GM19238 (cell line): Measurements from ENCODE around the gene CFAP251.
"Not testable (repeated sequence)": the region's sequence is repeated elsewhere in the genome, so short reads cannot be mapped to it uniquely, and the experiment has no call there.

Experiments used
- DNase-seq: peaks from one replicate; pipeline ENCODE4 v3.0.0; 2011; ENCODE audit warnings: low spot score; ENCODE audit not compliant: insufficient read length

The CFAP251 gene

GRCh38 chr12:121975021-121975420 is 56.6 kb downstream of the CFAP251 start:
- DNase-seq = no peak

GRCh38 chr12:121976950-121977349 is 58.6 kb downstream of the CFAP251 start:
- no peak for DNase-seq

DNA sequence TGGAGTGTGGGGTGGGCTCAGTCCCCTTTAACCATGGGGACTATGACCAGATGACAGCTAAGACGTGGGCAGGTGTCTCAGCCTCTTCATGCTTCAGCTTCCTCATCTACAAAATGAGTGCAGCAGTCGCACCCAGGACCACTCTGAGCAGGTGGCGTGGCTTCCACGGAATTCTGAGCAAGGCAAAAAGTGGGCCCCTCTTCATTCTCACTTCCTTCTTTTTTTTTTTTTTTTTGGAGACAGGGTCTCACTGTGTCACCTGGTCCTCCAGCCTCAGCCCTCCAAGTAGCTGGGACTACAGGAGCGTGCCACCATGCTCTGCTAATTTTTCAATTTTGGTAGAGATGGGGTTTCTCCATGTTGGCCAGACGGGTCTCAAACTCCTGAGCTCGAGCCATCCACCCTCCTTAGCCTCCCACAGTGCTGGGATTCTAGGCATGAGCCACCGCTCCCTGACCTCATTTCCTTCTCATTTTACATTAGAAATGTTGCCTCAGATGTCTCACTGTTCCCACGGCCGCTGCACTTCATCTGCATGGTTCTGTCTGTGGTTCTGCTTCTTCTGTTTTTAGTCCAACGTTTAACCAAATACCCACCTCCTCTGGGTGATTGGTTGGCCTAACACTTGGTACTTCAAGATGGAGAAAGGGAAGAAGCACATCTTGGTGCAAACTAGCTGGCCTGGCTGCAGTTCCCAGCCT is 61.9 kb downstream of the CFAP251 start:
- no peak for DNase-seq

- no peak for DNase-seq
Observed at GRCh38 chr12:121980892-121981272, 62.5 kb downstream of the CFAP251 start.

GRCh38 chr12:121981456-121981855 is 63.1 kb downstream of the CFAP251 start:
- no peak for DNase-seq

DNA sequence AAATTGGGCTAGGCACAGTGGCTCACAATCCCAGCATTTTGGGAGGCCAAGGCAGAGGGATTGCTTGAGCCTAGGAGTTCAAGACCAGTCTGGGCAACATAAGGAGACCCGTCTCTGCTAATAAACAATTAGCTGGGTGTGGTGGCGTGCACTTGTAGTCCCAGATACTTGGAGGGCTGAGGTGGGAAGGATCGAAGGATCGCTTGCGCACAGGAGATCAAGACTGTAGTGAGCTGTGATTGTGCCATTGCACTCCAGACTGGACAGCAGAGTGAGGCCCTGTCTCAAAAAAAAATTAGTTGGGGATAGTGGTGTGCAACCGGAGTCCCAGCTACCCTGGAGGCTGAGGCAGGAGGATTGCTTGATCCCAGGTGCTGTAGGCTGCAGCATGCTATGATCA is 64.6 kb downstream of the CFAP251 start:
- no peak for DNase-seq

DNA sequence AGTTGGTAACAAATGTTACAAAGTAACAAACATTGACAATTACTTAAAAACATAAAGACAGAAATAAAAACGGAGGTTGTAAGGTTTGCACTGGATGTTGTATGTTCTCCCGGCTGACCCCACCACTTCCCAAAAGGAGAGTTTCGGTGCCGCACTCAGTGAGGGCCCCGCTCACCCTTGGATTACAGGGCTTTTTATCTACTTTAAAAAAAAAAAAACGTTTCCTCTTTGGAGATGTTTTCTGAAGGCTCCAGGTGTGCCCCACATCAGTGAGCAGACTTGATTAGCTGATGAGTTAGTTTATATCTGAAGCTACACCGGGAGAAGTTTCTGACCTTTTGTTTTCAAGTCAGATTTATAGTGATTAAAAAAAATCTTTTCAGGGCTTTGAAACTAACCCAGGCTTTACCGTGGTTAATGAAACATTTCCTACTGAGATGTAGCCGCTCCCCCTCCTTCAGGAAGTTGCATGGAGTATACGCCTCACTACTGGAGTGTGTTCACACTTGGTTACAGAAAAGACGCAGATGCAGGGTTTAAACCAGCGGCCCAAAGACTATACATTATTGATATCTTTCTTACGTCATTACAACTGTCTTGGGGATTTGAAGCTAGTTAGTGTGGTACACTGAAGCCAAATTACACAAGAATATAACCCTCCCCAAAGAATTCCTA is 65.3 kb downstream of the CFAP251 start:
- DNase-seq = no peak

DNA sequence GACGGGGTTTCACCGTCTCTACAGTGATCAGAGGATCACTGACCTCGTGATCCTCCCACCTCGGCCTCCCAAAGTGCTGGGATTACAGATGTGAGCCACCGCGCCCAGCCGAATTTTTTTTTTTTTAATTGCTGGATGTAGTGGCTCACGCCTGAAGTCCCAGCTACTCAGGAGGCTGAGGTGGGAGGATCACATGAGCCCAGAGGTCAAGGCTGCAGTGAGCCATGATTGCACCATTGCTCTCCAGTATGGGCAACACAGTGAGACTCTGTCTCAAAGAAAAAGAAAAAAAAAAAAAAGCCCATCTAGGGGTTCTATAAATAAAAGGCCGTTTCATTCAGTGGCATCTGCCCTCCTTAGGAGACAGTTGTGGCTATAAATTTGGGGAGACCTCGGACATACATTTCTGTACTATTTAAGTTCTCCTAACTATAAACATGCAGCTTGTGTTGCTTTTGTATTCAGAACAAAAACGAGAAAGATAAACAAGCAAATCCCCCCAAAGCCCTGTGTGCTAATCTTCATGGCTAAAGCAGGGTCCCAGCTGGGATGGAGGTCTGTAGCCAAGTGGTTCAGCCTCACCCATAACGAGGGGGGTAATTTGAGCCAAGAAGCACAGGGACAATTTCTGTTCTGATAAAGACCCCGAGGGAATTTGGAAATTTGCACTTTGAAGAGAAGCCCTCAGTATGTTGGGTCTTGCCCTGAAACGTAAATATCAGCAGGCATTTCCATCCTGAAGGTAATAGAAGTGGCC is 68.3 kb downstream of the CFAP251 start:
- DNase-seq = no peak

- not testable (repeated sequence) for DNase-seq
Observed at GRCh38 chr12:121988519-121988918, 70.1 kb downstream of the CFAP251 start.

GRCh38 chr12:121989276-121990113 is 71.1 kb downstream of the CFAP251 start:
- DNase-seq = no peak

GRCh38 chr12:121990114-121990647 is 71.8 kb downstream of the CFAP251 start:
- no peak for DNase-seq

GRCh38 chr12:121990692-121991603 is 72.6 kb downstream of the CFAP251 start:
- peak; percentile 60 for DNase-seq

DNA sequence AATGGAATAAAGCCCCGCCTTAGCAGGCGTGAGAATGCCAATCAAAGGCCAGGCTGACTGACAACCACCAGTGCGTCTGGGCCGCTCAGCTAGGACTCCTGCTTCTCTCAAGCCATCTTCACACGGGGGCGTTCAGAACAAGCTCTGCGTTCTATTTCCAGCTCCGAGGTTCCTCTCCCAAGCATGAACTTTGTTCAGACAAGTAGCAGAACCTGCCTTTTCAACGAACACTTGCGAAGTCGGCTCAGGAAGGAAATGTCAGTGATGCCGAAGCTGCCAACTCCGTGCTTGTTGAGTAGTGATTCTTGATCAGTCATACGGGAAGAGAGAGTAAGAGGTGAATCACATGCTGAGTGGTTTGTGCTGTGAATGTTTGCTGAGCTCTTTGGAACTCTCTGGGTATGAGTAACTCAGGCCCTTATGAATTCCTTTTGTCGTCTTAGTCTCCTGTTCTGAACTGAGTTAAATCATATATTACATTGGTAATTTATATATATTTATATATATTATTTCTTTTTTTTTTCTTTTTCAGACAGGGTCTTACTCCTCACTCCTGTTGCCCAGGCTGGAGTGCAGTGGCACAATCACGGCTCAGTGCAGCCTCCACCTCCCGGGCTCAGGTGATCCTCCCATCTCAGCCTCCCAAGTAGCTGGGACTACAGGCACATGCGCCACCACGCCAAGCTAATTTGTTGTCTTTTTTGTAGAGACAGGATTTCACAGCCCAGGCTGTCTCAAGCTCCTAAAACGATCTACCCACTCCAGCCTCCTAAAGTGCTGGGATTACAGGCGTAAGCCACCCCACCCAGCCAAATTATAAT is 73.9 kb downstream of the CFAP251 start:
- DNase-seq = peak; percentile 60

DNA sequence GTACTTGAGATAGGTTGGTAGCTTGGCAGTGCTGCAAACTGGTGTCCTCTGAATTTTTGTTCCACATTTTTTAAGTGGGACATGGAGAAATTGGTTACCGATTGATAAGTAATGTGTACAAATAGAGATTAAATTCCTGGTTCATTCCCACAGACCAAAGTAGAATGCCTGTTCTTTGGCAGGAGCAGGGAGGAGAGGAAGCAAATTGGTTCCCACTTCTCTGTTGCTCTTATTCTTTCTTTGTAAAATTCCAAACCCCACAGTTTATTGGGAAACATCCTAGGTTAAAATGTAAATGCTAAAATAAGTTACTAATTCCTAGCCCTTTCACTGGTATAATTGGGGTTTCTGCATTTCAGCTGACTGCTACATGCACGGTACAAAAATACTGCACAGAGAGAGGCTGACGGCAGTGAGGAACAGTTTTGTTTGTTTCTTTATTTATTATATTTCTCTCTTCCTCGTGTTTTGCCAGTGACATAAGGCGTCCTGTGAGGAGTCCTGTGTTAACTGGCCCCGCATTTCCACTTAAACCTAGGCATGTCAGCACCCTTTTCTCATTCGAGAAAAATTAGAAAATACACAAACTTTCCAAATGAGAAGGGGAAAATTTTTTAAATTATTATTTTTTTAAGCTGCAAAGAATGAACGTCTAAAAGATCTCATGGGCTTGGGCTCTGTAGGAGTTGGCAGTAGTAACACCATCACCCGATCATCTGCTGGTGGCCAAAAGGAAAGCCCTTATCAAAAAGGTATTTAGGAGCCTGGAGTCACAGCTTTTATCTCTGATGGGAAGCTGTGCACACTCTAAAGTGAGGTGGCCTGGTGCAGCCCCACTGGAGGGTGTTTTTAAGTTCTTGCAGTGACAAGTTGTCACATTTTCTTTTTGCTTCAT is 77.9 kb downstream of the CFAP251 start:
- DNase-seq = no peak

- DNase-seq = no peak
Observed at GRCh38 chr12:121996945-121997612, 78.7 kb downstream of the CFAP251 start.

DNA sequence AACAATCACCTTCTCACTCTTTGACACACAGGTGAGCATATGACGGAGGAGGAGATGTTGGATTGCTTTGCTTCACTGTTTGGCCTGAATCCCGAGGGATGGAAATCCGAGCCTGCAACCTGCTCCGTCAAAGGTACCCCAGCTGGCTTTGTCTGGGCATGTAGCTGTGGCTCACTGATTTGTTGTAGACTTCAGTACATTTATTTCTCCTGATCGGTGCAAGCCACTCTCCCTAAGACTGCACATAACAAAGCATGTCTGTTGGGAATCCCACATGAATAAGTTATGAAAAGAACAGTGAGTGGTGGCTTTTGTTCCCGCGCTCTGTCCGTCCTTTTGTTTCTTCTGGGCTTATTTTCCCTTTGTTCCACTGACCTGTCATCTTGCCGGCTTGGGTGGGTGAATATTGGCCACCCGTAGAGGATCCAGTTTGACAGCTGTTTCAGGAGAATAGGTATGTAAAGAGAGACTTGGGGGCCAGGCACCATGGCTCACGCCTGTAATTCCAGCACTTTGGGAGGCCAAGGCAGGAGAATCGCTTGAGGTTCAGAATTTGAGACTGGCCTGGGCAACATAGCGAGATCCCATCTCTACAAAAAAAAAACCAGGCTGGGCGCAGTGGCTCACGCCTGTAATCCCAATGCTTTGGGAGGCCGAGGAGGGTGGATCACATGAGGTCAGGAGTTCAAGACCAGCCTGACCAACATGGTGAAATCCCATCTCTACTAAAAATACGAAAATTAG is 83.2 kb downstream of the CFAP251 start:
- DNase-seq = no peak
